ENCODE measurements around the gene CFAP61. TPM values are rescaled to one million over a fixed set of nuclear protein-coding genes. Genes with fewer than 3 reads are reported as not detected.

CFAP61 gene
- total RNA-seq, 4 donors from 2014 or later = 0.18 to 0.80 (median 0.57) TPM

- peaks cover 59% of the 10 kb centered on the region for H3K4me1 ChIP-seq
- H3K27me3 ChIP-seq = peaks cover 97% of the 10 kb centered on the region
- H3K27ac ChIP-seq = no peak overlapping the region
- H3K36me3 ChIP-seq = no peaks in the 10 kb centered on the region
- H3K4me3 ChIP-seq = no peak overlapping the region
- 16% methylated on average over 18 of the region's 18 CpGs for WGBS
- no peak for TF ChIP-seq POLR2A (IDR thresholded peaks at IDR 0.05)
- no peak for TF ChIP-seq POLR2AphosphoS5 (IDR thresholded peaks at IDR 0.05)
- TF ChIP-seq EP300 (IDR thresholded peaks at IDR 0.05) = no peak
- TF ChIP-seq, protein P1, sequence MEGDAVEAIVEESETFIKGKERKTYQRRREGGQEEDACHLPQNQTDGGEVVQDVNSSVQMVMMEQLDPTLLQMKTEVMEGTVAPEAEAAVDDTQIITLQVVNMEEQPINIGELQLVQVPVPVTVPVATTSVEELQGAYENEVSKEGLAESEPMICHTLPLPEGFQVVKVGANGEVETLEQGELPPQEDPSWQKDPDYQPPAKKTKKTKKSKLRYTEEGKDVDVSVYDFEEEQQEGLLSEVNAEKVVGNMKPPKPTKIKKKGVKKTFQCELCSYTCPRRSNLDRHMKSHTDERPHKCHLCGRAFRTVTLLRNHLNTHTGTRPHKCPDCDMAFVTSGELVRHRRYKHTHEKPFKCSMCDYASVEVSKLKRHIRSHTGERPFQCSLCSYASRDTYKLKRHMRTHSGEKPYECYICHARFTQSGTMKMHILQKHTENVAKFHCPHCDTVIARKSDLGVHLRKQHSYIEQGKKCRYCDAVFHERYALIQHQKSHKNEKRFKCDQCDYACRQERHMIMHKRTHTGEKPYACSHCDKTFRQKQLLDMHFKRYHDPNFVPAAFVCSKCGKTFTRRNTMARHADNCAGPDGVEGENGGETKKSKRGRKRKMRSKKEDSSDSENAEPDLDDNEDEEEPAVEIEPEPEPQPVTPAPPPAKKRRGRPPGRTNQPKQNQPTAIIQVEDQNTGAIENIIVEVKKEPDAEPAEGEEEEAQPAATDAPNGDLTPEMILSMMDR (IDR thresholded peaks at IDR 0.05) = no peak
- no peaks in the 10 kb centered on the region for H3K9me3 ChIP-seq
- no peak for DNase-seq (ENCODE audit: low spot score in 2 of 2)
Observed at GRCh38 chr20:20365480-20366161, 313.3 kb downstream of the CFAP61 start.

GRCh38 chr20:20366551-20366875 lies 314.2 kb downstream of the CFAP61 start:
- TF ChIP-seq POLR2A (IDR thresholded peaks at IDR 0.05) (no peak), EP300 (IDR thresholded peaks at IDR 0.05) (no peak), POLR2AphosphoS5 (IDR thresholded peaks at IDR 0.05) (no peak)
- TF ChIP-seq, protein P1 (IDR thresholded peaks at IDR 0.05) = no peak
- H3K4me3 ChIP-seq = no peak overlapping the region
- no peak for DNase-seq (ENCODE audit: low spot score in 2 of 2)
- H3K27me3 ChIP-seq = peaks cover 98% of the 10 kb centered on the region
- H3K36me3 ChIP-seq = no peaks in the 10 kb centered on the region
- 6% methylated on average over 4 of the region's 19 CpGs for WGBS
- no peaks in the 10 kb centered on the region for H3K9me3 ChIP-seq
- H3K4me1 ChIP-seq = peaks cover 56% of the 10 kb centered on the region
- H3K27ac ChIP-seq = no peak overlapping the region

- H3K27me3 ChIP-seq = peaks cover 98% of the 10 kb centered on the region
- under 1% methylated on average over 24 of the region's 63 CpGs for WGBS
Observed at GRCh38 chr20:20366876-20367574, 314.7 kb downstream of the CFAP61 start.

GRCh38 chr20:20367575-20368417 lies 315.5 kb downstream of the CFAP61 start, which contains the start of gene INSM1:
Gene INSM1 (plus strand): TSS chr20:20368104. CDS start chr20:20368268, 164 bp downstream.
- Histone ChIP-seq H3K27ac (no peak within 1 kb of the TSS), H3K9me3 (no peaks in the 10 kb centered on the region), H3K27me3 (peaks cover 93% of the 10 kb centered on the region), H3K4me1 (peaks cover 58% of the 10 kb centered on the region), H3K4me3 (peak within 1 kb of the TSS; percentile 55), H3K36me3 (no peaks in the 10 kb centered on the region)
- no peak for DNase-seq (ENCODE audit: low spot score in 2 of 2)
- under 1% methylated on average over 38 of the region's 108 CpGs for WGBS
- TF ChIP-seq, protein P1 (IDR thresholded peaks at IDR 0.05) = no peak
- TF ChIP-seq EP300 (IDR thresholded peaks at IDR 0.05) = no peak
- TF ChIP-seq POLR2AphosphoS5 (IDR thresholded peaks at IDR 0.05) = no peak
- no peak for TF ChIP-seq POLR2A (IDR thresholded peaks at IDR 0.05)

More at GRCh38 chr20:20366876-20367574, 314.7 kb downstream of the CFAP61 start:
- TF ChIP-seq POLR2A (IDR thresholded peaks at IDR 0.05) (no peak), POLR2AphosphoS5 (IDR thresholded peaks at IDR 0.05) (no peak), EP300 (IDR thresholded peaks at IDR 0.05) (no peak)
- TF ChIP-seq, protein P1 (IDR thresholded peaks at IDR 0.05) = no peak
- H3K36me3 ChIP-seq = no peaks in the 10 kb centered on the region
- peak overlapping the region; percentile 55 for H3K4me3 ChIP-seq
- peaks cover 56% of the 10 kb centered on the region for H3K4me1 ChIP-seq
- DNase-seq (ENCODE audit: low spot score in 2 of 2) = no peak
- H3K27ac ChIP-seq = no peak overlapping the region
- H3K9me3 ChIP-seq = no peaks in the 10 kb centered on the region

Data from suprapubic skin (tissue), 4 donors.